NT2/D1 (cell line): ENCODE measurements around the gene MAK.
"Not testable (repeated sequence)": the region's sequence is repeated elsewhere in the genome, so short reads cannot be mapped to it uniquely, and the experiment has no call there.

Experiments
- DNase-seq: peaks from one replicate; pipeline ENCODE4 v3.0.0-alpha.2; 2011; ENCODE audit warnings: low read depth, low spot score
- H3K27me3 ChIP-seq: 2 replicates; pipeline ENCODE4 v1.6.0; 2011; ENCODE audit warnings: mild to moderate bottlenecking; ENCODE audit not compliant: insufficient read length, insufficient read depth
- H3K36me3 ChIP-seq: 2 replicates; pipeline ENCODE4 v1.6.1; 2011; ENCODE audit warnings: mild to moderate bottlenecking, low read length, mixed read lengths; ENCODE audit not compliant: insufficient read depth, insufficient read length
- H3K4me1 ChIP-seq: 2 replicates; pipeline ENCODE4 v1.5.1; 2011; ENCODE audit not compliant: insufficient read depth, insufficient read length
- H3K4me3 ChIP-seq: 2 replicates; pipeline ENCODE4 v1.5.1; 2011; ENCODE audit warnings: low read depth; ENCODE audit not compliant: insufficient read length
- H3K9ac ChIP-seq: 2 replicates; pipeline ENCODE4 v1.6.0; 2011; ENCODE audit warnings: low read depth; ENCODE audit not compliant: insufficient read length
- H3K9me3 ChIP-seq: 2 replicates; pipeline ENCODE4 v1.5.1; 2011; ENCODE audit warnings: mild to moderate bottlenecking, low read length; ENCODE audit not compliant: insufficient read depth
- SUZ12 ChIP-seq: IDR thresholded peaks from 2 replicates; pipeline ENCODE4 v1.6.1; 2011; ENCODE audit not compliant: insufficient read length, insufficient read depth; ENCODE audit errors: extremely low read depth
- YY1 ChIP-seq: IDR thresholded peaks from 2 replicates; pipeline ENCODE4 v1.6.1; 2011; ENCODE audit not compliant: insufficient read length, insufficient read depth
- ZNF274 ChIP-seq: IDR thresholded peaks from 2 replicates; pipeline ENCODE4 v1.6.1; 2011; ENCODE audit warnings: mild to moderate bottlenecking, low read depth, low read length

The MAK gene

GRCh38 chr6:10746915-10747250 is 91.5 kb downstream of the MAK start:
- Histone ChIP-seq H3K9ac (peak overlapping the region; percentile 16), H3K27me3 (no peaks in the 10 kb centered on the region), H3K4me3 (no peak overlapping the region), H3K4me1 (no peaks in the 10 kb centered on the region), H3K9me3 (no peaks in the 10 kb centered on the region), H3K36me3 (peaks cover 27% of the 10 kb centered on the region)
- no peak for DNase-seq
- TF ChIP-seq YY1 (no peak), SUZ12 (no peak), ZNF274 (no peak)

GRCh38 chr6:10745116-10745515 is 93.2 kb downstream of the MAK start:
- H3K4me1 ChIP-seq = no peaks in the 10 kb centered on the region
- no peak overlapping the region for H3K9ac ChIP-seq
- TF ChIP-seq YY1 = no peak
- no peak for TF ChIP-seq ZNF274
- no peak for TF ChIP-seq SUZ12
- no peaks in the 10 kb centered on the region for H3K27me3 ChIP-seq
- H3K9me3 ChIP-seq = no peaks in the 10 kb centered on the region
- no peak for DNase-seq
- no peak overlapping the region for H3K4me3 ChIP-seq
- H3K36me3 ChIP-seq = peaks cover 18% of the 10 kb centered on the region

- peaks cover 12% of the 10 kb centered on the region for H3K36me3 ChIP-seq
- no peak overlapping the region for H3K4me3 ChIP-seq
- H3K4me1 ChIP-seq = no peaks in the 10 kb centered on the region
- DNase-seq = no peak
- H3K9ac ChIP-seq = no peak overlapping the region
- H3K27me3 ChIP-seq = no peaks in the 10 kb centered on the region
- no peaks in the 10 kb centered on the region for H3K9me3 ChIP-seq
- TF ChIP-seq ZNF274 = no peak
- TF ChIP-seq SUZ12 = no peak
- no peak for TF ChIP-seq YY1
These were observed 94.8 kb downstream of the MAK start for GRCh38 chr6:10743515-10743914.

- no peaks in the 10 kb centered on the region for H3K27me3 ChIP-seq
- no peak for DNase-seq
- no peaks in the 10 kb centered on the region for H3K4me1 ChIP-seq
- H3K9me3 ChIP-seq = no peaks in the 10 kb centered on the region
- peaks cover 16% of the 10 kb centered on the region for H3K36me3 ChIP-seq
- H3K4me3 ChIP-seq = no peak overlapping the region
- no peak overlapping the region for H3K9ac ChIP-seq
- TF ChIP-seq SUZ12 = no peak
- no peak for TF ChIP-seq YY1
- TF ChIP-seq ZNF274 = no peak
These were observed 96.1 kb downstream of the MAK start for GRCh38 chr6:10742251-10742650.

GRCh38 chr6:10741643-10742042 is 96.7 kb downstream of the MAK start:
- H3K9me3 ChIP-seq, H3K4me3 ChIP-seq, H3K27me3 ChIP-seq, H3K4me1 ChIP-seq, H3K9ac ChIP-seq, DNase-seq: not testable (repeated sequence)
- H3K36me3 ChIP-seq = peaks cover 16% of the 10 kb centered on the region

GRCh38 chr6:10740061-10740460 is 98.3 kb downstream of the MAK start:
- no peak for DNase-seq
- no peaks in the 10 kb centered on the region for H3K27me3 ChIP-seq
- TF ChIP-seq SUZ12 = no peak
- TF ChIP-seq ZNF274 = no peak
- TF ChIP-seq YY1 = no peak

GRCh38 chr6:10736731-10737130 is 101.6 kb downstream of the MAK start:
- TF ChIP-seq ZNF274 (no peak), SUZ12 (no peak), YY1 (no peak)
- H3K4me3 ChIP-seq = no peak overlapping the region
- no peaks in the 10 kb centered on the region for H3K9me3 ChIP-seq
- H3K36me3 ChIP-seq = peaks cover 30% of the 10 kb centered on the region
- no peaks in the 10 kb centered on the region for H3K27me3 ChIP-seq
- no peaks in the 10 kb centered on the region for H3K4me1 ChIP-seq
- DNase-seq = no peak
- no peak overlapping the region for H3K9ac ChIP-seq

More at GRCh38 chr6:10740061-10740460, 98.3 kb downstream of the MAK start:
- Histone ChIP-seq H3K9ac (no peak overlapping the region), H3K9me3 (no peaks in the 10 kb centered on the region), H3K4me3 (no peak overlapping the region), H3K4me1 (no peaks in the 10 kb centered on the region), H3K36me3 (peaks cover 16% of the 10 kb centered on the region)

GRCh38 chr6:10733863-10734262 is 104.5 kb downstream of the MAK start:
- no peaks in the 10 kb centered on the region for H3K27me3 ChIP-seq
- no peaks in the 10 kb centered on the region for H3K9me3 ChIP-seq
- H3K36me3 ChIP-seq = peaks cover 49% of the 10 kb centered on the region
- no peak overlapping the region for H3K4me3 ChIP-seq
- H3K4me1 ChIP-seq = no peaks in the 10 kb centered on the region
- TF ChIP-seq ZNF274 (no peak), SUZ12 (no peak), YY1 (no peak)
- H3K9ac ChIP-seq = no peak overlapping the region
- no peak for DNase-seq
